Epidermal melanocyte (primary cell): ENCODE results near the gene UBE2I.
"Not testable (repeated sequence)": the region's sequence is repeated elsewhere in the genome, so short reads cannot be mapped to it uniquely, and the experiment has no call there.

Experiments used
- DNase-seq: peaks from one replicate; pipeline ENCODE4 v3.0.0; 2011; ENCODE audit warnings: low spot score; ENCODE audit not compliant: insufficient read length

The UBE2I gene

DNA sequence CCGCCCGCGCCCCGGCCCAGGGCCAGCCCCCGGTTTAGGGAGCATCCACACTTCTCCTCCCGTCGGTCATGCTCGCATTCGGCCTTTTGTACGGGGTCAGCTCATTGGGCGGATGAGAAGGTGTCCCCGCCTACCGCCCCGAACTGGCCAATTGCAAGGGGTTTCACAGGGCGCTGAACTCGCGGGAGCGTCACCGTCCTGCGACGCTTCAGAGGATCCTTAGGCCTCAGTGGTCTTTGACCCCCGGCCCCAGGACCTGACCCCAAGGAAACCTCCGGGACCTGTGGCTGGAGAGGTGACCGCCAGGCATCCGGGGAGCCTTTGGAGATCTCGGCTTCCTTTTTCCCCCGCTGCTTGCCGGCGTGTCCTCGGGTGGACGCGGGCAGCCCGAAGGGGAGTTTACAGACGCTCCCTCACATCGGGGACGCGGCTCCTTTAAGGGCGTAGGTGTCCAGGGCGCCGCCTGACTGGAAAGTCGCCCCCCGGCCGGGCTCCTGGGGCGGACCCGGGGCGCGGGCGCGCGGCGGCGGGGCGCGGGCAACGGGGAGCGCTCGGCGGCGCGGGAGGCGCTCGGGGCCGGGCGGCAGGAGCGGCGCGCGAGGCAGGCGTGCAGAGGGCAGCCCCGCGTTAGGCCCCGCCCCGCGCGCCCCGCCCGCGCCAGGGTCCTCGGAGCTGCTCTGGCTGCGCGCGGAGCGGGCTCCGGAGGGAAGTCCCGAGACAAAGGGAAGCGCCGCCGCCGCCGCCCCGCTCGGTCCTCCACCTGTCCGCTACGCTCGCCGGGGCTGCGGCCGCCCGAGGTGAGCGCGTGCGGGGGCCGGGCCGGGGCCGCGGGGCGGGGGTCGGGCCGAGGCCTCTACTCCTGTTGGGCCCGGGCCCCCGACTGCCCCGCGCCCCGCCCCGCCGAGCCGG, at the start of gene UBE2I:
UBE2I (plus strand) TSS at position 660 of the 909 bp plus-strand sequence. CDS start 4,395 bp downstream, outside the sequence.
- DNase-seq, result peak; percentile 95

DNA sequence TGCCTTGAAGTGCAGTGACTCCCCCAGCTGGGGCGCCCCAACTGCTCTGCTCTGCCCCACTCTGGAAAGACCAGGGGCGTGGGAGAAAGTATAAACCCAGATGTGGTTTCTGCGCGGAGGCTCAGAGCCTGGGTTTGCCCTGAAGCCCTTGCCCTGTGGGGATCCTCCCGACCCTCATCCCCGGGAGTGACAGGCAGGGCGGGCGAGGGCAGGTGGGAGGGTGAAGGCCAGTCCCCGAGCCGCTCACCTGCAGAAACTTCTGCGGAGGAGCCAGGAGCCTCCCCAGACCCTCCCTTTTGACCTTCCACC, 49.7 kb upstream of the UBE2I start:
- DNase-seq, result no peak

DNA sequence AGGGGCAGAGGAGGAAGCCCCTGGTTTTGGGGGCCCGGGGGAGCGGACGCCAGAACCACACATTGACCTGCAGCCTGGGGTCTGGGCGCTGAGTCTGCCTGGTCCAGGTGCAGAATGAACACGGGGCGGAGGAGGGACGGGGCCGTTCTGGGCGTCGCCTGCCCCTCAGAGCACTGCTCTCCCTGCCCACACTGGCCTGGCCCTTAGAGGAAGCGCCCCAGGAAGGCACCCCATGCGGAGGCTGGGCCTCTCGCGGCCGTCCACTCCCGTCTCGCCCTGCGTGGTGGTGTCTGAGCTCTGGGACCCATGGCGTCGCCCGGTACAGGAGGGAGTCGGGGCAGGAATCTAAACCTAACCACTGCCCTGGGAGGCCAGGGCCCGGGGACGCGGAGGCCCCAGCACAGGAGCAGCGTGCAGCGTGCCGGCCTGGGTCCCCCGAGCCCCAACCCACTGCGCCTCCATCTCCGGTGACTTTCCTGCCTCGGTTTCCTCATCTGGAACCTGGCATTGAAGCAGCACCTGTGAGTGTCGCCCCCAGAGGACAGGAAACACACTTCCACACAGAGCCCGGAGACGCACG, 49.2 kb upstream of the UBE2I start:
- DNase-seq, result no peak

DNA sequence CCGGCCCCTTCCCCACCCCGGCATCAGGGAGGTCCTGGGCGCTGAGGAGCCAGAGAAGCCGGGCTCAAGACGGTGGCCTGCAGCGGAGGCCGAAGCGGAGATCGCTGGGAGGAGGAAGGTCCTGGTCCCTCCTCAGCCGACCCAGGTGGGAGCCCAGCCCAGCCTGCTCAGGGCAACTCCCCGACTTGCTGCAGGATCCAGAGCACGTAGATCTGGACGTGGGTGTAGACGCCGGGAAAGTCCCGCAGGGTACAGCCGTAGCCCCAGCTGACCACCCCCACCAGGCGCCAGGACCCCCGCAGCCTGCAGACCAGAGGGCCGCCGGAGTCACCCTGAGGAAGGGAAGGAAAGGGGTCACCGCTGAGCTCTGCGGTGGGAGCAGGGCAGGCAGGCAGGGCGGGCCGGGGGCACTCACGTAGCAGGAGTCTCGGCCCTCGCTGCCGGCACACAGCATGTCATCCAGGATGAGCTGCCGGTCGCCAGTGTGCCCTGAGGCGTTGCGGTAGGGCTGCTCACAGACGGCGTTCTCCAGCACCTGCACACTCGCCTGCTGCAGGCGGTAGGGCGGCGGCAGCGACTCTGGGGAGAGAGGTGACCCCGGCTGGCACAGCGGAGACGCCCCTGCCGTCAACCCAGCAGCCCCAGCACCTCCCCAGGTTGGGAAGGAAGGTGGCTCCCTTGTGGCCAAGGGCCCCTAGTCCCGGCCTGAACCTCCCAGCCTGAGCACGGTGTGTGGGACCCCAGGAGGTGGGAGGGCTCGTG, 48.1 kb upstream of the UBE2I start:
- no peak for DNase-seq

DNA sequence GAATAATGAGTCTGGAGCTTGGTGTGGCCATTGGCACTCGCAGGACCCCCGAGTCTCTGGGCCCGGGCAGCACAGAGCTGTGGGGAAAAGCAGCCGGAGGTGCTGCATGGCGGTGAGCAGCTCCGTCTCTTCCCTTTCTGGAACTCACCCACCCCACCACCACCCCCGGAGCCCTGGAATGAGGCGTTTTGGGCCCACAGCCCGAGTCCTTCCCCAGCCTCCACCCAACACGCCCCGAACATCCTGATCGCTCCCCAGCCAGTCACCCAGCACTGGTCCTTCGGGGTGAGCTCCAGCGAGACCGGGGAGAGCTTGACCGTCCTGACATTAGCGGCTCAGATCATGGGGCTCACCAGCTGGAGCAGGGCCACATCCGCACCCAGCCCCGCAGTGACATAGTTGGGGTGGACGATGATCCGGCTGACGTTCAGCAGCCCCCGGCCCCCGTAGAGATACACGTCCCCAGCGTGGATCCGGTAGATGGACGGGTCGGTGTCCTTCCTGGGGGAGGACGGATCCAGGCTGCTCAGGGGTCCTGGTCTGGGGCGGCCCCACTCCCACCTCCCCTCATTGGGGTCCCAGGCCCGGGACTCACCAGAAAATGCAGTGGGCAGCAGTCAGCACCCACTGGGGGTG, 47.1 kb upstream of the UBE2I start:
- no peak for DNase-seq

DNA sequence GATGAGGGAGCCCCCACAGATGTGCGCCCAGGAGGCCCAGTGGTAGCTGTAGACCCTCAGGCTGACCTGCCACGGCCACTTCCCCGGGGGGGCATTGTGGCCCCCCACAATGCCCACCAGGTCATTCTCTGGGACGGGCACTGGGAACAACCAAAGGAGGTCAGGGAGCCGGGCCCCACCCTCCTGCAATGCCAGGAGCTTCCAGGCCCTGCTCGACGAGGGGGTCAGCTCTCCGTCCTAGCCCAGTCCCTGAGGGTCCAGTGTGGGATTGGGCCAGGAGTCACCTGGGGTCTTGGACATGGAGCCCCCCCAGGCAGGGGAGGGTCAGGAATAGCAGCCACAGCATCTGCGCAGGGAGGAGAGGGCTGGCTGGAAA, 46.6 kb upstream of the UBE2I start:
- DNase-seq, result no peak

DNA sequence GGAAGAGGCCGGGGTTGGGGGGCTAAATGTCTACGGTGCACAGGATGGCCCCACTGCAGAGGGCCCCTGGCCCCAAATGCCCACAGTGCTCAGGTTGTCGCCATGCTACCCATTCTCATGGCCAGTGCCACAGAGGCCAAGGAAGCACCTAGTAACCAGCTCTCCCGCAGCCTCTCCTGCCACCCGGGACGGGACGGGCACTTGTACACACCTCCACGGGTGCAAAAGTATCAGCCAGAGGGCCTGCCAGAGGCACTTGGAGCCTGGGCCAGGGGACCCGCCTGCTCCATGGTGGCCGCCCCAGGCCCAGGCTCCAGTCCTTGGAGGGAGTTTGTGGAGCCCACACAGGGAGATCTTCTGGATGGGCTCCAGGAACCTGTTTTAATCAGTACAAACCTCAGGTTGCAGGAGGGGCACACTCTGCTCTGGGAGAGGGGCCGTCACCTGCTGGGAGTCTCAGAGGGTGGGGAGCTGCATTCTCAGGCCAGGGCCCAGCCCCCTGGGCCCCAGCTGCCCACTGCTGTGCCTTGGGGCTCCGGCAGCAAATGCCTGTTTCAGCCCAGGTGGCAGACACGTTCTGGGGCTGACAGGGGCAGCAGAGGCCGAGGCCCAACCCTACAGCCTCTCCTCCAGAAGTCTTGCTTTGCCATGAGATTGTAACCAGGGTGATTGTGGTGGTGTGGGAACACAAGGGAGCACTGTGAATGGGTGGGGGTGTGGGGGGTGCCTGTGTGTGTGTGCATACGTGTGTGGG, 45.7 kb upstream of the UBE2I start:
- no peak for DNase-seq

DNA sequence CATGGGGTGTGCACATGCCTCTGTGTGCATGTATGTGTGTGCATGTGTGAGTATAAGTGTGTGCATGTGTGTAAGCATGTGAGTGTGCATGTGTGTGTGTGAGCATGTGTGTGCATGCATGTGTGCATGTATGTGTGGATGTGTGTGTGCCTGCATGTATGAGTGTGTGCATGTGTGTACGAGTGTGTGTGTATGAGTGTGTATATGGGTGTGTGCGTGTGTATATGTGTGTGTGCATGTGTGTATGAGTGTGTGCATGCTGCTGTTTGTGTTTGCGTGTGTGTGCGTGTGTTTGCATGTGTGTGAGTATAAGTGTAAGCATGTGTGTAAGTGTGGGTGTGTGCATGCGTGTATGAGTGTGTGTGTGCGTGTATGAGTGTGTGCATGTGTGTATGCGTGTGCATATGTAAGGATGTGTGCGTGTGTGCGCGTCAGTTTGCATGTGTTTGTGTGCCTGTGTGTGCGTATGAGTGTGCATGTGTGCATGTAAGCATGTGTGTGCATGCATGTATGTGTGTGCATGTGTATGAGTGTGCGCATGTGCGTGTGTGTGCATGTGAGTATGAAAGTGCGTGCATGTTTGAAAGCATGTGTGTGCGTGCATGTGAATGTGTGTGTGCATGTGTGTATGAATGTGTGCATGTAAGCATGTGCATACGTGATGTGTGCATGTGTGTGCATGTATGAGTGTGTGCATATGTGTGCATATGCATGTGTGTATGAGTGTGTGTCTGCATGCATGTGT, 44.9 kb upstream of the UBE2I start:
- no peak for DNase-seq

DNA sequence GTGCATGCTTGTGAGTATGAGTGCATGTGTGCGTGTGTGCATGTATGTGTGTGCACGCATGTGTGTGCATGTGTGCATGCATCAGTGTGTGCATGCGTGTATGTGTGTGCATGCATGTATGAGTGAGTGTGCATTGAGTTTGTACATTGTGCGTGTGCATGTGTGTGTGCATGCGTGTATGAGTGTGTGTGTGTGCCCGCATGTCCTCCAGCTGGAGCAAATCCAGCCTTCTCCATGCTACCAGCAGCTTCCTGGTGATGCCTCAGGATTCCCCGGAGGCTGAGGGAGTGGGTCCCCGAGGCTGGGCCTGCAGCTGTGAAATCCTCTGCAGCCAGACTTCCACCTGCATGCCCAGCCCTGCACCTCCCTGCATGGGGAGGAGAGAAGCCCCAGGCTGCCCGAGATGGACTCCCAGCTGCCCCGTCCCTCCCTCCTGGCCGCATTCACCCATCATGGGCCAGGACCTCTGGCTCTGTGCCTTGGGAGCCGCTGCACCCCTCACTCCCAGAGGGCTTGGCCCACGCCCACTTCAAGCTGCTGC, 44.3 kb upstream of the UBE2I start:
- DNase-seq, result no peak

DNA sequence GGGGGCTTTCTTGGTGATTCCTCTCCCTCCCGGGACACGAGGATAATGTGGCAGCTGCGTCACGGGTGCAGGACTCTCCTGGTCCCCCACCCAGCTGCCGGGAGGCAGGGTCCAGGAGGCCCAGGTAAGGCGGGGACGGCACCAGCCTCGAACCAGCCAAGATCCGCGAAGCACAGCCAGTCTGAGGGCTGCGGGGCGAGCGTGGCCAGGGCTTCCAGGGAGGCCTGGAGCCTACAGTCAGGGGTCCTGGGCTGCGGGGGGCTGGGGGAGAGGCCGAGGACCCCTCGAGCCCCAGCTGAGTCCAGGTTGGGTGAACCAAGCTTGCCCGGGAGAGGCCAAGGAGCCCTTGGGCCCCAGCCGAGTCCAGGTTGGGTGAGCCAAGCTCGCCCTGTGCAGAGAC, 43.6 kb upstream of the UBE2I start:
- no peak for DNase-seq

DNA sequence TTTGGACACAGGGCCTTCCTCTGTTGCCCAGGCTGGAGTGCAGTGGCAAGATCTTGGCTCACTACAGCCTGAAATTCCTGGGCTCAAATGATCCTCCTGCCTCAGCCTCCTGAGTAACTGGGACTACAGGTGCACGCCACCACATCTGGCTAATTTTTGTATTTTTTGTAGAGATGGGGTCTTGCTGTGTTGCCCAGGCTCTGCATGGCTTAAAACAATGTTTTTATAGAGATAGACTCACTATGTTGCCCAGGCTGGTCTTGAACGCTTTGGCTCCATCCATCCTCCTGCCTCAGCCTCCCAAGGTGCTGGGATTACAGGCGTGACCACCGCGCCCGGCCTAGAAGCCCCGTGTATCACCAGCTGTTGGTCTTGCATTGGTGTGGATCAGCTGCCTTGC, 40.0 kb upstream of the UBE2I start:
- DNase-seq, result not testable (repeated sequence)

DNA sequence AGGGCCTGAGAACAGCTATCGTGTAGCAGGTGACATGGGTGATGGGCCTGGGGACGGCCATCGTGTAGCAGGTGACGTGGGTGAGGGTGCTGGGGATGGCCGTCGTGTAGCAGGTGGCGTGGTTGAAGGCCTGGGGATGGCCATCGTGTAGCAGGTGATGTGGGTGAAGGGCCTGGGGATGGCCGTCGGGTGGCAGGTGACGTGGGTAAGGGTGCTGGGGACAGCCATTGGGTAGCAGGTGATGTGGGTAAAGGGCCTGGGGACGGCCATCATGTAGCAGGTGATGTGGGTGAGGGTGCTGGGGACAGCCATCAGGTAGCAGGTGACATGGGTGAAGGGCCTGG, 38.1 kb upstream of the UBE2I start:
- DNase-seq, result no peak

DNA sequence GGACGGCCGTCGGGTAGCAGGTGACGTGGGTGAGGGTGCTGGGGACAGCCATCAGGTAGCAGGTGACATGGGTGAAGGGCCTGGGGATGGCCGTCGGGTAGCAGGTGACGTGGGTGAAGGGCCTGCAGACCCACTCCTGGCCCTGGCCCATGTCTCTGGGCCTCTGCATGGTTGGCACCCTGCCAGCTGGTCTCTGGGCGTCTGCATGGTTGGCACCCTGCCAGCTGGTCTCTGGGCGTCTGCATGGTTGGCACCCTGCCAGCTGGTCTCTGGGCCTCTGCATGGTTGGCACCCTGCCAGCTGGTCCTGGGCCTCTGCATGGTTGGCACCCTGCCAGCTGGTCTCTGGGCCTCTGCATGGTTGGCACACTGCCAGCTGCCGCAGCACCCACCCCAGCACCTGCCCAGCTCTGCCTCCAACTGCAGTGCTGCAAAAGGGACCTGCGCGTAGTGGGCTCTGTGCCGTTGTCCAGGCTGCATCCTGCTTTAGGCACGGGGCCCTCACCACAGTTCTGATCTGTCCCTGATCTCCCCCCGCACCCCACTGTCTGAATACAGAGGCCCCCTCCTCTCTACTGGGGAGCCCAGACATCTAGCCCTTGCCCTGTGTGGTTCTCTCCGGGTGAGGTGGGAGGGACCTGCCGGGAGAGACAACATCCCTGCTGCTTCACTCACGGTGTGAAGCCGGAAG, 37.6 kb upstream of the UBE2I start:
- DNase-seq, result not testable (repeated sequence)

DNA sequence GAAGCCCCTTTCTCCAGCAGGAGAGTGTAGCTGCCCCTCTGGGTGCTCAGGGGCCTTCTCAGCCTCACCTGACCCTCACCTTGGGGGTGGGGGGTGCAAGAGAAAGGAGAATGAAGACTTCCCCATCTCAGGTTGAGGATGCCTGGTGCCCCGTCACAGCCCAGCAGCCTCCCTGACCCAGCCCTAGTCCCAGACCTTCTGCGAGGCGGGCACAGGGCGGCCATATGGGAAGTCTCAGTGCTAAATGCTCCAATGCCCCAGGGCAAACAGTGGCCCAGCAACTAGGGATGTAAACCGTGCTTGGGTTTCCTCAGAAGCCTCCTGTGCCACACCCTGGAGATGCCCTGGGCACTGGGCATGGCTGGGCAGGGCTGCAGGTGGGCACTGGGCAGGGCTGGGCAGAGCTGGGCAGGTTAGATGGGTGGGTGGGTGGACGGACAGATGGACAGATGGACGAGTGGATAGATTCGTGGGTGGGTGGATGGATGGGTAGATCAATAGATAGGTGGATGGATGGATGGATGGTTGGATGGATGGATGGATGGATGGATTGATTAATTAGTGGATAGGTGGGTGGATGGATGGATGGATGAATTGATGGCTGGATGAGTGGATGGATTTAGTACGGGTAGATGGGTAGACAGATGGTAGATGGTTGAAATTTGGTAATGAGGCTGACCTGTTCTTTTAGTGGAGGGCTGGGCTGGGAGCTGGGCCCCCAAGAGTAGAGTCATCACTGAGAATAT, 36.8 kb upstream of the UBE2I start:
- no peak for DNase-seq

DNA sequence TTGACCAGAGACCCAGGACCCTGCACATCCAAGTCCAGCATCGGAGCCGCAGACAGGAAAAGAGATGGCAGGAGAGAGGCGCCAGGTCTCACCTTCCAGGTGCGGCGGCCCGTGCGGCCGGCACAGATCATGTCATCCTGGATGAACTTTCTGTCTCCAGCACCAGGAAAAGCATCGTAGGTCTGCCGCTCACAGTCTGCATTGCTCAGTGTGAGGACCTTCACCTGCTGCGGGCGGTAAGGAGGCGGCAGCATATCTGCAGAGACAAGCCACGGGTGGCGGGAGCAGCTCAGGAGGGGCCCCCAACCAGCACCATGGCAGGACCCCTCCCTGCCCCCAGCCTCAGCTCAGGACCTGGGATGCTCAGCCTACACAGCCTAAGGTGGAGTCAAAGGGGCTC, 35.6 kb upstream of the UBE2I start:
- no peak for DNase-seq

DNA sequence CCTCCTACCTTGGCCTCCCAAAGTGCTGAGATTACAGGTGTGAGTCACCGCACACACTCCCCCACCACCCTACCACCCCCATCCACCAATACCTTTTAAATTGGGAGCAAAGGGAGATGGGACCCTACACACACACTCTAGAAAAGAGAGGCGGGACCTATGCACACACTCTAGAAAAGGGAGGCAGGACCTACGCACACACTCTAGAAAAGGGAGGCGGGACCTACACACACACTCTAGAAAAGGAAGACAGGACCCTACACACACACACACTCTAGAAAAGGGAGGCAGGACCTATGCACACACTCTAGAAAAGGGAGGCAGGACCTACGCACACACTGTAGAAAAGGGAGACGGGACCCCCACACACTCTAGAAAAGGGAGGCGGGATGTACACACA, 34.7 kb upstream of the UBE2I start:
- no peak for DNase-seq

DNA sequence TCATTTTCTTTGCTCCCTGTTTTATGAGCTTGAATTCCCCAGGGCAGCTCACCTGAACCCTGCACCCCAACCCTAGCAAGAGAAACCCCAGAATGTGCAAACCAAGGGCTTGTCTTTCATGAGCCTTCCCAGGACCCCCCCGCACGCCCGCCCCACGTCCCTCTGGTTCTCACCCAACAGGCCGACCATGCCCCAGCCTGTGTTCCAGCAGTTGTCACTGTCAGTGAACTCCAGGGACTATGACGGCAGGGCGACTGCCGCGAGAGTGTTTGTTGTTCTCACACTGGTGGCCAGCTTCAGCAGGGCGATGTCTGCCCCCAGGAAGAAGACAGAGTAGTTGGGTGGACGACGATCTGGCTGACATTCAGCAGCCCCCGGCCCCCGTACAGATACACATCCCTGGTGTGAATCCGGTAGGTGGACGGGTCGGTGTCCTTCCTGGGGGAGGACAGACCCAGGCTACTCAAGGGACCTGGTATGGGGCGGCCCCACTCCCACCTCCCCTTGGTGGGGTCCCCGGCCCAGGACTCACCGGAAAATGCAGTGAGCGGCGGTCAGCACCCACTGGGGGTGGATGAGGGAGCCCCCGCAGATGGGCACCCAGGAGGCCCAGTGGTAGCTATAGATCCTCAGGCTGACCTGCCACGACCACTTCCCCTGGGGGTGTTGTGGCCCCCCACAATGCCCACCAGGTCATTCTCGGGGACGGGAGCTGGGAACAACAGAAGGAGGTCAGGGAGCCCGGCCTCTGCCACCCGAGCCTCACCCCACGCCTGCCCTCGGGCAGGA, 33.5 kb upstream of the UBE2I start:
- DNase-seq, result no peak

DNA sequence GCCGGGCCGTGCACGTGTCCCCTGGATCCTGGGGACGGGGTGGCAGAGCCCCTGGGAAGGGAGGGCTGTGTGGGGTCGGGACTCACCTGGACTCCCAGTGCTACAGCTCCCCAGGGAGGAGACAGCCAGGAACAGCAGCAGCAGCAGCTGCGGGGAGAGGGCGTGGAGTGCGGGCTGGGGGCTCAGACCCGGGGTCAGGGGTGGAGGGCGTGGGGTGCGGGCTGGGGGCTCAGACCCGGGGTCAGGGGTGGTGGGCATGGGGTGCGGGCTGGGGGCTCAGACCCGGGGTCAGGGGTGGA, 32.9 kb upstream of the UBE2I start:
- DNase-seq, result no peak
